Cardiac muscle cell (in vitro differentiated cells and primary cell): ENCODE data around the gene TYRP1. TPM values are rescaled to one million over a fixed set of nuclear protein-coding genes. Genes with fewer than 3 reads are reported as not detected.

ENCODE experiments used
- DNase-seq, 2 donors: peaks; one replicate each; pipeline versions ENCODE4 v3.0.0 to v3.0.0-alpha.2; 2010 to 2017; ENCODE audit warnings: low read depth in 1 of 2, low spot score in 1 of 2
- H3K27ac ChIP-seq: fragments of 200-600 bp; sonication (generic); 2 replicates; pipeline ENCODE4 v1.5.1; 2016
- H3K27me3 ChIP-seq: fragments of 200-600 bp; sonication (generic); 2 replicates; pipeline ENCODE4 v1.6.0; 2016; ENCODE audit warnings: control low read depth
- H3K36me3 ChIP-seq: fragments of 200-600 bp; sonication (generic); 2 replicates; pipeline ENCODE4 v1.5.1; 2016; ENCODE audit warnings: control low read depth
- H3K4me1 ChIP-seq: fragments of 200-600 bp; sonication (generic); 2 replicates; pipeline ENCODE4 v1.8.1; 2017; ENCODE audit warnings: low read depth, mild to moderate bottlenecking, mixed run types
- H3K4me3 ChIP-seq: fragments of 200-600 bp; sonication (generic); 2 replicates; pipeline ENCODE4 v1.5.1; 2016; ENCODE audit warnings: mild to moderate bottlenecking
- H3K9me3 ChIP-seq: fragments of 200-600 bp; sonication (generic); 2 replicates; pipeline ENCODE4 v1.5.1; 2017; ENCODE audit warnings: low read depth, mild to moderate bottlenecking, control low read depth
- CTCF ChIP-seq: IDR thresholded peaks from 2 replicates; pipeline ENCODE4 v1.5.1; 2012; ENCODE audit warnings: low read depth, mild to moderate bottlenecking, low read length
- polyA plus RNA-seq: library from polyadenylated mRNA; unstranded; fragments of >200 nt; fragmentation: Nextera tagmentation; extraction: Ambion mirVana; gene quantifications from 2 replicates; pipeline ENCODE4 v1.2.1, GENCODE V29; 2016
- total RNA-seq: library from RNA; depleted of rRNA; stranded (reverse); fragments of >200 nt; gene quantifications from 2 replicates; pipeline ENCODE4 v1.2.3, GENCODE V29; 2016

The TYRP1 gene
- 0.48 TPM in 1 of 2 replicates, not detected in the other for total RNA-seq
- polyA plus RNA-seq, result 0.59 TPM in 1 of 2 replicates, not detected in the other

GRCh38 chr9:12693141-12693540 lies at the start of gene TYRP1:
Gene TYRP1, plus strand, starts transcription at chr9:12693385. Its CDS starts 612 bp downstream, at chr9:12693997.
- H3K27ac ChIP-seq, result no peak within 1 kb of the TSS
- TF ChIP-seq CTCF, result no peak
- DNase-seq, result no peak
- no peaks in the 10 kb centered on the region for H3K36me3 ChIP-seq
- no peak within 1 kb of the TSS for H3K4me3 ChIP-seq
- H3K9me3 ChIP-seq, result no peaks in the 10 kb centered on the region
- no peaks in the 10 kb centered on the region for H3K27me3 ChIP-seq
- peaks cover 8% of the 10 kb centered on the region for H3K4me1 ChIP-seq

- Histone ChIP-seq H3K27me3 (no peaks in the 10 kb centered on the region), H3K4me1 (no peaks in the 10 kb centered on the region), H3K4me3 (no peak overlapping the region), H3K27ac (no peak overlapping the region), H3K36me3 (no peaks in the 10 kb centered on the region), H3K9me3 (no peaks in the 10 kb centered on the region)
- DNase-seq, result peak in 1 of 2 donors; percentile 40
- TF ChIP-seq CTCF, result no peak
Observed at GRCh38 chr9:12643686-12644085, 49.5 kb upstream of the TYRP1 start.

- H3K27ac ChIP-seq, result no peak overlapping the region
- no peak for DNase-seq
- H3K36me3 ChIP-seq, result no peaks in the 10 kb centered on the region
- no peak for TF ChIP-seq CTCF
- no peaks in the 10 kb centered on the region for H3K4me1 ChIP-seq
- H3K9me3 ChIP-seq, result no peaks in the 10 kb centered on the region
- H3K4me3 ChIP-seq, result no peak overlapping the region
- H3K27me3 ChIP-seq, result no peaks in the 10 kb centered on the region
Observed at GRCh38 chr9:12648925-12649324, 44.3 kb upstream of the TYRP1 start.

- DNase-seq, result no peak
- H3K9me3 ChIP-seq, result no peaks in the 10 kb centered on the region
- H3K4me1 ChIP-seq, result no peaks in the 10 kb centered on the region
- H3K27me3 ChIP-seq, result no peaks in the 10 kb centered on the region
- H3K4me3 ChIP-seq, result no peak overlapping the region
- TF ChIP-seq CTCF, result no peak
- no peak overlapping the region for H3K27ac ChIP-seq
- no peaks in the 10 kb centered on the region for H3K36me3 ChIP-seq
Observed at GRCh38 chr9:12651125-12651524, 42.1 kb upstream of the TYRP1 start.

GRCh38 chr9:12652973-12653372 lies 40.2 kb upstream of the TYRP1 start:
- TF ChIP-seq CTCF, result no peak
- Histone ChIP-seq H3K4me1 (no peaks in the 10 kb centered on the region), H3K27me3 (no peaks in the 10 kb centered on the region), H3K9me3 (no peaks in the 10 kb centered on the region), H3K36me3 (no peaks in the 10 kb centered on the region), H3K4me3 (no peak overlapping the region), H3K27ac (no peak overlapping the region)
- no peak for DNase-seq

- no peaks in the 10 kb centered on the region for H3K9me3 ChIP-seq
- H3K4me3 ChIP-seq, result no peak overlapping the region
- no peak for DNase-seq
- no peaks in the 10 kb centered on the region for H3K27me3 ChIP-seq
- H3K27ac ChIP-seq, result no peak overlapping the region
- no peaks in the 10 kb centered on the region for H3K36me3 ChIP-seq
- H3K4me1 ChIP-seq, result no peaks in the 10 kb centered on the region
- no peak for TF ChIP-seq CTCF
Observed at GRCh38 chr9:12656803-12657202, 36.4 kb upstream of the TYRP1 start.
